OCI-LY3 (cell line): ENCODE results near the gene CTNNBL1.

Experiments
- H2AFZ ChIP-seq: fragments of 200-600, 300-600 bp; shearing (Covaris generic); 2 replicates; pipeline ENCODE4 v1.6.0; 2014; ENCODE audit warnings: antibody characterized with exemption, low read depth, low read length
- H3K27ac ChIP-seq: fragments of 200-600, 300-600 bp; sonication (generic); 2 replicates; pipeline ENCODE4 v1.5.1; 2014; ENCODE audit warnings: mild to moderate bottlenecking, low read length, moderate library complexity, mixed read lengths
- H3K27me3 ChIP-seq: fragments of 200-600, 300-600 bp; sonication (generic); 2 replicates; pipeline ENCODE4 v1.6.1; 2014; ENCODE audit warnings: low read depth, low read length, mixed read lengths
- H3K36me3 ChIP-seq: fragments of 200-600, 300-600 bp; sonication (generic); replicated peaks from 2 replicates; pipeline ENCODE3; 2014; ENCODE audit warnings: low read depth, low read length, mixed read lengths
- H3K4me1 ChIP-seq: fragments of 300-600, 200-600 bp; sonication (generic); 2 replicates; pipeline ENCODE4 v1.6.1; 2014; ENCODE audit warnings: low read length, mixed read lengths
- H3K4me2 ChIP-seq: fragments of 200-600, 300-600 bp; sonication (generic); 2 replicates; pipeline ENCODE4 v1.6.1; 2014; ENCODE audit warnings: low read length, mixed read lengths
- H3K4me3 ChIP-seq: fragments of 300-600, 200-600 bp; sonication (generic); 2 replicates; pipeline ENCODE4 v1.5.1; 2014; ENCODE audit warnings: antibody characterized with exemption, mild to moderate bottlenecking, low read length, moderate library complexity
- H3K79me2 ChIP-seq: fragments of 300-600, 200-600 bp; shearing (Covaris generic); 2 replicates; pipeline ENCODE4 v1.6.1; 2014; ENCODE audit warnings: mild to moderate bottlenecking, low read length, mixed read lengths
- H3K9ac ChIP-seq: fragments of 300-600, 200-600 bp; shearing (Covaris generic); 2 replicates; pipeline ENCODE4 v1.6.0; 2014; ENCODE audit warnings: mild to moderate bottlenecking, low read length, moderate library complexity
- H3K9me3 ChIP-seq: fragments of 200-600, 300-600 bp; shearing (Covaris generic); 2 replicates; pipeline ENCODE4 v1.6.1; 2014; ENCODE audit warnings: low read length, mixed read lengths; ENCODE audit not compliant: insufficient read depth
- H4K20me1 ChIP-seq: fragments of 200-600, 300-600 bp; sonication (generic); 2 replicates; pipeline ENCODE4 v1.6.1; 2016; ENCODE audit warnings: low read length, mixed read lengths; ENCODE audit not compliant: insufficient read depth
- EZH2phosphoT487 ChIP-seq: fragments of 200-600 bp; shearing (Covaris generic); IDR thresholded peaks from 2 replicates; pipeline ENCODE4 v1.6.1; 2018; ENCODE audit warnings: antibody characterized with exemption, mixed run types, low read depth
- TF ChIP-seq, protein P1 (sequence below): fragments of 200-600, 300-600 bp; sonication (generic); IDR thresholded peaks from 2 replicates; pipeline ENCODE4 v1.5.1; 2014; ENCODE audit warnings: antibody characterized with exemption, low read length, low read depth

CTNNBL1 gene

GRCh38 chr20:37827605-37828004, 133.8 kb downstream of the CTNNBL1 start:
- no peak for TF ChIP-seq EZH2phosphoT487
- TF ChIP-seq, protein P1, sequence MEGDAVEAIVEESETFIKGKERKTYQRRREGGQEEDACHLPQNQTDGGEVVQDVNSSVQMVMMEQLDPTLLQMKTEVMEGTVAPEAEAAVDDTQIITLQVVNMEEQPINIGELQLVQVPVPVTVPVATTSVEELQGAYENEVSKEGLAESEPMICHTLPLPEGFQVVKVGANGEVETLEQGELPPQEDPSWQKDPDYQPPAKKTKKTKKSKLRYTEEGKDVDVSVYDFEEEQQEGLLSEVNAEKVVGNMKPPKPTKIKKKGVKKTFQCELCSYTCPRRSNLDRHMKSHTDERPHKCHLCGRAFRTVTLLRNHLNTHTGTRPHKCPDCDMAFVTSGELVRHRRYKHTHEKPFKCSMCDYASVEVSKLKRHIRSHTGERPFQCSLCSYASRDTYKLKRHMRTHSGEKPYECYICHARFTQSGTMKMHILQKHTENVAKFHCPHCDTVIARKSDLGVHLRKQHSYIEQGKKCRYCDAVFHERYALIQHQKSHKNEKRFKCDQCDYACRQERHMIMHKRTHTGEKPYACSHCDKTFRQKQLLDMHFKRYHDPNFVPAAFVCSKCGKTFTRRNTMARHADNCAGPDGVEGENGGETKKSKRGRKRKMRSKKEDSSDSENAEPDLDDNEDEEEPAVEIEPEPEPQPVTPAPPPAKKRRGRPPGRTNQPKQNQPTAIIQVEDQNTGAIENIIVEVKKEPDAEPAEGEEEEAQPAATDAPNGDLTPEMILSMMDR = no peak
- peaks cover 4% of the 10 kb centered on the region for H3K36me3 ChIP-seq
- H2AFZ ChIP-seq = no peak overlapping the region
- H3K4me2 ChIP-seq = no peak overlapping the region
- no peak overlapping the region for H3K9ac ChIP-seq
- no peaks in the 10 kb centered on the region for H3K9me3 ChIP-seq
- no peak overlapping the region for H3K4me3 ChIP-seq
- H3K27ac ChIP-seq = no peak overlapping the region
- H4K20me1 ChIP-seq = no peaks in the 10 kb centered on the region; the same call in 1 of the 2 replicates
- H3K4me1 ChIP-seq = peaks cover 31% of the 10 kb centered on the region
- no peaks in the 10 kb centered on the region for H3K27me3 ChIP-seq
- H3K79me2 ChIP-seq = no peaks in the 10 kb centered on the region; the same call in 1 of the 2 replicates

DNA sequence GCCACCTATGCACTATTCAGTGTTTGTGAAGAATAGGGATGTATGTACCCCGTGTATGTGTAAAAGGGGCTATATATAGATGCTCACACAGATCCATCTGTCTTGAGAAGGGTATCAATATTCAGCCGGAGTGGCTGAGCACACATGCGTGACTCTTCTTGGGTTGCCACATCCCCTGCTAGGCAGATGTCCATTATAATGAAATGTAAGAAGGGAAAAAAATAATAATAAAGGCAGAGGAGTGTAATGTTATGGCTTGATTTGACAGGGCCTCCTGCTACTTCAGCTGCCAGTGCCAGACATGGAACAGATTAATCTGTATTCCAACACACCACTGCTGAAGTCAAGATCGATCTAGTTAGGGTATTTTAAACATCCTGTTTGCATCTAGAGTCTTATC, 134.9 kb downstream of the CTNNBL1 start:
- peaks cover 3% of the 10 kb centered on the region; the same call in 1 of the 2 replicates for H3K79me2 ChIP-seq
- no peak overlapping the region for H2AFZ ChIP-seq
- H3K36me3 ChIP-seq = peaks cover 3% of the 10 kb centered on the region
- no peaks in the 10 kb centered on the region for H3K27me3 ChIP-seq
- no peak overlapping the region for H3K9ac ChIP-seq
- TF ChIP-seq, protein P1 = no peak
- no peak for TF ChIP-seq EZH2phosphoT487
- peaks cover 23% of the 10 kb centered on the region for H3K4me1 ChIP-seq
- no peaks in the 10 kb centered on the region; the same call in 1 of the 2 replicates for H4K20me1 ChIP-seq
- no peak overlapping the region for H3K4me2 ChIP-seq
- no peak overlapping the region for H3K27ac ChIP-seq
- no peak overlapping the region for H3K4me3 ChIP-seq
- no peaks in the 10 kb centered on the region for H3K9me3 ChIP-seq

GRCh38 chr20:37829128-37829527, 135.3 kb downstream of the CTNNBL1 start:
- Histone ChIP-seq H3K9me3 (no peaks in the 10 kb centered on the region), H3K36me3 (peaks cover 3% of the 10 kb centered on the region), H2AFZ (no peak overlapping the region), H3K79me2 (peaks cover 3% of the 10 kb centered on the region; the same call in 1 of the 2 replicates), H3K4me2 (no peak overlapping the region), H3K4me1 (peaks cover 19% of the 10 kb centered on the region), H4K20me1 (no peaks in the 10 kb centered on the region; the same call in 1 of the 2 replicates), H3K4me3 (no peak overlapping the region), H3K27me3 (no peaks in the 10 kb centered on the region), H3K9ac (no peak overlapping the region), H3K27ac (no peak overlapping the region)
- TF ChIP-seq, protein P1 = no peak
- no peak for TF ChIP-seq EZH2phosphoT487

DNA sequence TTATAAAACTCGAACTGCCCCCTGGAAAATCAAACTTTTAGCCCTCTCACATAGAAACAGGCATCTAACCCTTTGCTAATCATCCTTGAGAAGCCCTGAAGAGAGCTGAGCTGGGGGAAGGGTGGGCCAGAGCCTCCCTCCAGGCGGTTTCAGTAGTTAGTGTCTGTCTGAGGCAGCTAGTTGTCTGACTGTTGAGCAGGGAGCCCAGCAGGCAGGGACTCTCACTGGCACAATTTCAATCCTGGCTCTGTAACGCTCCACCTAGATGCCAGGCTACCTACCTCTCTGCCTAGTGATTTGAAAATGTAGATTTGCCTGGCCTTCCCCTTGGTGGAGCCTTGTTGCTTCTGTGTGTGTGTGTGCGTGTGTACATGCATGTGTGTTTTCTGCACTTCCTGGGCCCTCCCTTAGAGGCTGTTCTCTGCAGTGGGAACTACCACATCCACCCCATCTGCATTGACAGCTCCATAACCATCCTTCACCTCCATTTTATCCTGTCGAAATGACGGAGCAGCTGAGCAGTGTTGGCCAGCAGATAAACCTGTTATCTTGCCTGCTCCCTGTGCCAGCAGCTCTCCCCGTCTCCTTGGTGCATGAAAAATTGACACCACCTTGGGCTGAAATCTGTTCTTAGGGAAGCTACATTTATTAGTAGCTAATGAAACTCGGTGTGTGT, 139.5 kb downstream of the CTNNBL1 start:
- TF ChIP-seq, protein P1 = no peak
- no peak for TF ChIP-seq EZH2phosphoT487
- Histone ChIP-seq H2AFZ (no peak overlapping the region), H4K20me1 (peaks cover 5% of the 10 kb centered on the region), H3K36me3 (no peaks in the 10 kb centered on the region), H3K27me3 (no peaks in the 10 kb centered on the region), H3K27ac (no peak overlapping the region), H3K4me2 (no peak overlapping the region), H3K9me3 (no peaks in the 10 kb centered on the region), H3K4me3 (no peak overlapping the region), H3K4me1 (peaks cover 16% of the 10 kb centered on the region), H3K79me2 (peaks cover 3% of the 10 kb centered on the region; the same call in 1 of the 2 replicates), H3K9ac (no peak overlapping the region)
